NB4 (cell line): ENCODE measurements around the gene LEMD2.

Experiments
- CTCF ChIP-seq: IDR thresholded peaks from one replicate; pipeline ENCODE4 v1.5.1; 2012; ENCODE audit warnings: low read depth, low read length
- POLR2A ChIP-seq: IDR thresholded peaks from 2 replicates; pipeline ENCODE4 v1.6.1; 2011; ENCODE audit warnings: mild to moderate bottlenecking; ENCODE audit not compliant: insufficient read length; ENCODE audit errors: extremely low read depth

- TF ChIP-seq CTCF (no peak), POLR2A (no peak)
Measured at GRCh38 chr6:33742092-33742491, 46.8 kb downstream of the LEMD2 start.
